Fibroblast of mammary gland (primary cell): ENCODE results near the gene LRRC57.
A peak's percentile ranks its signal among the peaks of the same experiment; 100 is the strongest.

Source experiments
- DNase-seq: peaks from one replicate; pipeline ENCODE4 v3.0.0-alpha.2; 2010; ENCODE audit warnings: low read depth
- H3K4me3 ChIP-seq: 2 replicates; pipeline ENCODE4 v1.5.1; 2011; ENCODE audit warnings: low read depth, mild to moderate bottlenecking, low read length, moderate library complexity; ENCODE audit not compliant: control insufficient read depth
- TF ChIP-seq, protein P1 (sequence below): conservative IDR thresholded peaks from 2 replicates; pipeline ENCODE4 v1.5.1; 2011; ENCODE audit warnings: low read depth, low read length, inconsistent platforms; ENCODE audit not compliant: control insufficient read depth, insufficient read depth

LRRC57 gene

DNA sequence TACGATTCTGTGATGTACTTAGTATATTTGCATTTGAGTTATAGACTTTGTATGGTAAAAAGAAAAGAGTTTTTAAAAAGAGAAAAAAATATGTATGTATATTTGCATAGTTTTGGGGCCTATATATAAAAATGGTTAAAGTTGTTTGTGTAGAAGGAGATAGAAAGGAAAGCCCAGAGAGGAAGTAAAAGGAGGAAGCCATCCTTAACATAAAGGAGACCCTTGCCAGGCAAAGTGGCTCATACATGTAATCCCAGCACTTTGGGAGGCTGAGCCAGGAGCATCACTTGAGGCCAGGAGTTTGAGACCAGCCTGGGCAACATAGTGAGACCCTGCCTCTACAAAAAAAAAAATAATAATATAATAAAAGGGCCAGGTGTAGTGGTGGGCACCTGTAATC, 44.8 kb downstream of the LRRC57 start:
- H3K4me3 ChIP-seq: no peak overlapping the region
- TF ChIP-seq, protein P1, sequence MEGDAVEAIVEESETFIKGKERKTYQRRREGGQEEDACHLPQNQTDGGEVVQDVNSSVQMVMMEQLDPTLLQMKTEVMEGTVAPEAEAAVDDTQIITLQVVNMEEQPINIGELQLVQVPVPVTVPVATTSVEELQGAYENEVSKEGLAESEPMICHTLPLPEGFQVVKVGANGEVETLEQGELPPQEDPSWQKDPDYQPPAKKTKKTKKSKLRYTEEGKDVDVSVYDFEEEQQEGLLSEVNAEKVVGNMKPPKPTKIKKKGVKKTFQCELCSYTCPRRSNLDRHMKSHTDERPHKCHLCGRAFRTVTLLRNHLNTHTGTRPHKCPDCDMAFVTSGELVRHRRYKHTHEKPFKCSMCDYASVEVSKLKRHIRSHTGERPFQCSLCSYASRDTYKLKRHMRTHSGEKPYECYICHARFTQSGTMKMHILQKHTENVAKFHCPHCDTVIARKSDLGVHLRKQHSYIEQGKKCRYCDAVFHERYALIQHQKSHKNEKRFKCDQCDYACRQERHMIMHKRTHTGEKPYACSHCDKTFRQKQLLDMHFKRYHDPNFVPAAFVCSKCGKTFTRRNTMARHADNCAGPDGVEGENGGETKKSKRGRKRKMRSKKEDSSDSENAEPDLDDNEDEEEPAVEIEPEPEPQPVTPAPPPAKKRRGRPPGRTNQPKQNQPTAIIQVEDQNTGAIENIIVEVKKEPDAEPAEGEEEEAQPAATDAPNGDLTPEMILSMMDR: no peak
- no peak for DNase-seq

DNA sequence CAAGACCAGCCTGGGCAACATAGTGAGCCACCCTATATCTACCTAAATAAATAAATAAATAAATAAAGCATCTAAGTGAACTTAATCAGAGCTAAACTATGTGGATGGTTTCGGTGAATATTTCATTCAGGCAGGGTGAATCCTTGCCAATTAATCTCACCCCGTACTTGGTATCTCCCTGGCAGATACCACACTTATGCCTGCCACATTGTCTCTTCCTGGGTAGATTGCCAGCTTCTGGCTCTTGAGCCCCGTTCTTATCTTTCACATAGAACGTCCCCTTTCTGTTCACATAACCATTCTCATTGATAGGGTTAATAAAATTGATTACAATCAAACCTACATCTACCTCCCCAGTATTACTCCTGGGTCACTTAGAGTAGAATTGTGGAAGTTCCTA, 46.1 kb downstream of the LRRC57 start:
- TF ChIP-seq, protein P1: no peak
- no peak overlapping the region for H3K4me3 ChIP-seq
- no peak for DNase-seq

DNA sequence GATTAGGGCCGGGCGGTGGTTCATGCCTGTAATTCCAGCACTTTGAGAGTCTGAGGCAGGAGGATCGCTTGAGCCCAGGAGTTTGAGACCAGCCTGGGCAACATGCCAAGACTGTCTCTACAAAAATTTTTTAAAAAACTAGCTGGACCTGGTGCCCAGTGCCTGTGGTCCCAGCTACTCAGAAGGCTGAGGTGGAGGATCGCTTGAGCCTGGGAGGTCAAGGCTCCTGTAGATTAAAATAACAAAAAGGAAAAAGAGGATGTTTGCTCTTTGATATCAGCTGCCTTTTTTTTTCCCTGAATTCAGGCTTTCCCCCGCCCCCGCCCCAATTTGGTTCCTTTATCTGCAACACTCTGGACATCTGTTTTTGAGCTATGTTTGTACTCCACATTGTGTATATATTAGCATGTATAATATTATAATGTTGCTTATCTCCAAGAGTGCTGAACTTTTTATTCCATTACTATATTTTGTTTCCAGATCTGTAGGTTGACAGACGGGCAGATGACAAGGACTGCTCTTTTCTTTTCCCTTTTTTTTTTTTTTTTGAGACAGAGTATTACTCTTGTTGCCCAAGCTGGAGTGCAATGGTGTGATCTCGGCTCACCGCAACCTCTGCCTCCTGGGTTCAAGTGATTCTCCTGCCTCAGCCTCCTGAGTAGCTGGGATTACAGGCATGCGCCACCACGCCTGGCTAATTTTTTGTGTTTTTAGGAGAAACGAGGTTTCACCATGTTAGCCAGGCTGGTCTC, 48.6 kb downstream of the LRRC57 start:
- no peak for DNase-seq
- TF ChIP-seq, protein P1: no peak
- H3K4me3 ChIP-seq: no peak overlapping the region

DNA sequence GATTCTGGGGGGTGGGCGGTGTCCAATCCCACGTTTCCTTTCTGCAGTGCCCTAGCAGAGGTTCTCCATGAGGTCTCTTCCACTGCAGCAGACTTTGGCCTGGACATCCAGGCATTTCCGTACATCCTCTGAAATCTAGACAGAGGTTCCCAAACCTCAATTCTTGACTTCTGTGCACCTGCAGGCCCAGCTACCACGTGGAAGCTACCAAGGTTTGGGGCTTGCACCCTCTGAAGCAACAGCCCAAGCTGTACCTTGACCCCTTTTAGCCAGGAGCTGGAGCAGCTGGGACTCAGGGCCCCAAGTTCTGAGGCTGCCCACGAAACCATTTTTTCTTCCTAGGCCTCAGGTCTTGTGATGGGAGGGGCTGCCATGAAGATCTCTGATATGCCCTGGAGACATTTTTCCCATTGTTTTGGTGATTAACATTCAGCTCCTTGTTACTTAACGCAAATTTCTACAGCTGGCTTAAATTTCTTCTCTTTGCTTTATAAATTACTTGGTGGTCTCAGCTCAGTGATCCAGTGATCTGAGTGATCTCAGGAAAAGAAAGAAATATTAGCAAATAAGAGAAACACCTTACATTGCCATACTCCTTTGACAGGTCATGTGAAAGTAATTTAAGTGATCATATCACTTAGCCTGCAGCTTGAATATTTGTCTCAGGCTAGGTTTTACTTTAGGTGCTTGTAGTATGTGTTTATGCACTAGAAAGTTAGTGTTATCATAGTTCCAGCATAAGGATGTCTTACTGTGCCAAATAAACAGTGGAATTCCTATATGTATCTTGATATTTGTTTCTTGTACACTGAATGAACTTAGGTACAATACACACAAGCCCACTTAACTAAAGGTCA, 50.2 kb downstream of the LRRC57 start:
- TF ChIP-seq, protein P1: no peak
- no peak overlapping the region for H3K4me3 ChIP-seq
- no peak for DNase-seq

DNA sequence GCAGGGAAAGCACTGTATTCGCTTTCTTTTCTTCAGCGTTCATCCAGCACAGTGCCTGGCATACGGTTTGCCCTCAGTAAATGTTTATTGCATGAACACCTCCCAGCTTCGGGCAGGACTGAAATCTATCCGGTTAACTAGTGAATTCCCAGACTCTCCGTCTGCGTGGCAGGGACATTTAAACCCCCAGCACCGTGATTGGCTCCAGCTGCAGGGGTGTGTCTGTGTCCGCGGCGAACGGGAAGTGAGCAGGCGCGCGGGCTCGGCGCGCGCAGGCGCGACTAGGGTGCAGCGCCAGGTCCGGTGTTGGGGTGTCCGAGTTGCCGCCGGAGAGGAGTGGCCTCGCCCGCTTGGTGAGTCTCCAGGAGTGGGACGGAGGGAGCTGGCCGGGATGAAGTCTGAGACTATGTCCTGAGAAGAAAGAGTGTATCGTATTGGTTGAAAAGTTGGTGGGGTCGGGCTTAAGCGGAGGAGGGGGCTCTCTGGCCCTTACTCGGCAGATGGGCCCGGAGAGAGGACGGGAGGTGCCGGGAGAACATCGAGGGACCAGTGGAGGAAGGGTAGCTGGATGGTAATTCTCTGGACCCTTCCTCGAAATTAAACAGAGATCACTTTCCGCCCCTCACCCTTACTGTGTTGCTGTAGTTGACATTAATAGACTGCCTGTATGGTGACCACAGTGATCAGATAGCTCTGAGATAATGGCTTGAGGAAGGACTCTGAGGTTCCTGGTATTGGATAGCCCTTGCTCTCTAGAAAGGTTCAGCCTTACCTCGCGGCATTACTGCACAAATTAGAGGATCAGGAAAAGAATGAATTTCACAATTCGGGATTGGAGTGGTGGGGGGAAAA, 53.0 kb downstream of the LRRC57 start, which contains the start of gene SNAP23:
SNAP23 (plus strand) TSS at position 274 of the 852 bp plus-strand sequence. CDS start 16,213 bp downstream, outside the sequence.
- DNase-seq: peak; percentile 89
- TF ChIP-seq, protein P1: no peak
- H3K4me3 ChIP-seq: peak within 1 kb of the TSS; percentile 95

DNA sequence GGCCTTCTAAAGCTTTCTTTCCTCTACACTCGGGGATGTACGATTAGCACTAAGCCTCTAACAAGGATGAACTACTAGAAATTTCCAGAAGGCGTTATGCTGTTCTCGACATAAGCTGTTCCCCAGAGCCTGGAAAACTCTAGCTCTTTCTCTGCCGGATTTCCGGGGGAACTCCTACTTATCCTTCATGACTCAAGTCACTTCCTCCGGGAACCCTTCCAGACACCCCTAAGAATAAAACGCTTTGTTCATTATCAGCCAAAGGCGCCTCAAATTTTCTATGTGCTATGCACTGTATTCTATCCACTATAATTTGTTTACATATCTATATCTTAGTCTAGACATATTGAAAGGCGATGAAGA, 53.6 kb downstream of the LRRC57 start:
- TF ChIP-seq, protein P1: no peak
- peak; percentile 67 for DNase-seq
- peak overlapping the region; percentile 95 for H3K4me3 ChIP-seq
